B cell (primary cell): ENCODE data around the gene CCDC78. TPM values are rescaled to one million over a fixed set of nuclear protein-coding genes. Genes with fewer than 3 reads are reported as not detected.

Source experiments
- ATAC-seq: fragments of 200-7000 bp; cut with Tn5 transposase; one replicate; pipeline ENCODE4 v1.10.0; 2021; ENCODE audit warnings: low read depth, mild to moderate bottlenecking, moderate number of reproducible peaks, moderate library complexity
- CTCF ChIA-PET: fragments of 350-600 bp; sonication (Branson Sonifier 250); formaldehyde crosslinking; loops from one replicate; lab custom pipeline; 2021; ENCODE audit warnings: antibody characterized with exemption, inconsistent platforms; lab: Charles Lee
- POLR2A ChIA-PET: fragments of 350-600 bp; sonication (Branson Sonifier 250); formaldehyde crosslinking; loops from one replicate; lab custom pipeline; 2021; ENCODE audit warnings: antibody characterized with exemption; lab: Charles Lee
- DNase-seq: peaks from one replicate; pipeline ENCODE4 v3.0.0; 2013
- H2AFZ ChIP-seq: 2 replicates; pipeline ENCODE4 v1.6.1; 2012; ENCODE audit warnings: mild to moderate bottlenecking, low read depth, low read length; ENCODE audit not compliant: insufficient read depth, poor library complexity, severe bottlenecking
- H3K27ac ChIP-seq, 2 donors: 1 replicate in 1 of 2; 2 replicates in 1 of 2; pipeline ENCODE4 v1.5.1; 2012 to 2013; ENCODE audit warnings: low read length in 2 of 2, mild to moderate bottlenecking in 2 of 2, moderate library complexity in 1 of 2
- H3K27me3 ChIP-seq, 4 experiments: fragments of 200-600 bp in 1 of 4; sonication (generic) in 1 of 4; replicated peaks in 1 of 4; 1 replicate in 2 of 4; 2 replicates in 2 of 4; pipeline versions ENCODE4 v1.6.1 to v1.7.0; 2013 to 2016; ENCODE audit warnings: low read length in 3 of 4, mild to moderate bottlenecking in 2 of 4, mixed read lengths in 1 of 4, moderate library complexity in 1 of 4; ENCODE audit not compliant: insufficient read depth in 4 of 4, control insufficient read depth in 3 of 4; ENCODE audit errors: control extremely low read depth in 1 of 4
- H3K36me3 ChIP-seq, 2 experiments: replicated peaks in 1 of 2; 1 replicate in 1 of 2; 2 replicates in 1 of 2; pipeline versions ENCODE4 v1.6.1 to v1.7.1; 2013; ENCODE audit warnings: low read length in 1 of 2; ENCODE audit not compliant: insufficient read depth in 2 of 2, control insufficient read depth in 1 of 2; ENCODE audit errors: control extremely low read depth in 1 of 2, extremely low read depth in 1 of 2
- H3K4me1 ChIP-seq, 2 donors: fragments of 200-600 bp in 1 of 2; sonication (generic) in 1 of 2; 1 replicate in 1 of 2; 2 replicates in 1 of 2; pipeline versions ENCODE4 v1.5.1 to v1.6.1; 2013 to 2017; ENCODE audit warnings: low read length in 2 of 2; ENCODE audit not compliant: control insufficient read depth in 2 of 2, insufficient read depth in 2 of 2
- H3K4me2 ChIP-seq: replicated peaks from 2 replicates; pipeline ENCODE3; 2012; ENCODE audit warnings: mild to moderate bottlenecking, low read depth, low read length; ENCODE audit not compliant: poor library complexity, severe bottlenecking
- H3K4me3 ChIP-seq, 5 experiments: fragments of 200-600 bp in 1 of 5; sonication (generic) in 1 of 5; 1 replicate in 3 of 5; 2 replicates in 2 of 5; pipeline versions ENCODE4 v1.5.1 to v1.7.0; 2011 to 2016; ENCODE audit warnings: low read length in 4 of 5, mild to moderate bottlenecking in 4 of 5, low read depth in 2 of 5, control low read depth in 1 of 5, moderate library complexity in 1 of 5; ENCODE audit not compliant: insufficient read depth in 1 of 5; ENCODE audit errors: control extremely low read depth in 1 of 5, extremely low read depth in 1 of 5
- H3K79me2 ChIP-seq: fragments of 200-600 bp; sonication (generic); one replicate; pipeline ENCODE4 v1.6.0; 2016; ENCODE audit warnings: low read length; ENCODE audit not compliant: control insufficient read depth, insufficient read depth
- H3K9ac ChIP-seq: fragments of 200-600 bp; sonication (generic); 2 replicates; pipeline ENCODE4 v1.6.1; 2017; ENCODE audit warnings: mild to moderate bottlenecking, low read length, moderate library complexity
- H3K9me3 ChIP-seq, 3 donors: one replicate each; pipeline versions ENCODE4 v1.6.1 to v1.7.1; 2013; ENCODE audit warnings: low read length in 2 of 3; ENCODE audit not compliant: control insufficient read depth in 2 of 3, insufficient read depth in 1 of 3; ENCODE audit errors: control extremely low read depth in 1 of 3
- H4K20me1 ChIP-seq: 2 replicates; pipeline ENCODE4 v1.6.0; 2012; ENCODE audit warnings: mild to moderate bottlenecking, low read length; ENCODE audit not compliant: insufficient read depth, control insufficient read depth, poor library complexity, severe bottlenecking
- H3K27ac Mint-ChIP-seq: one replicate; pipeline ENCODE4 v1.8.0; 2021; ENCODE audit warnings: mixed read lengths
- H3K27me3 Mint-ChIP-seq: one replicate; pipeline ENCODE4 v1.8.0; 2021; ENCODE audit warnings: mixed read lengths
- H3K4me1 Mint-ChIP-seq: one replicate; pipeline ENCODE4 v1.8.0; 2021; ENCODE audit warnings: mixed read lengths
- H3K4me3 Mint-ChIP-seq: one replicate; pipeline ENCODE4 v1.8.0; 2021; ENCODE audit warnings: mixed read lengths
- H3K9me3 Mint-ChIP-seq: one replicate; pipeline ENCODE4 v1.8.0; 2022; ENCODE audit warnings: mixed read lengths; ENCODE audit not compliant: insufficient read depth
- CTCF ChIP-seq: fragments of 200-600 bp; IDR thresholded peaks from one replicate; pipeline ENCODE4 v1.8.0; 2022; ENCODE audit warnings: antibody characterized with exemption, mild to moderate bottlenecking
- EZH2 ChIP-seq: IDR thresholded peaks from 2 replicates; pipeline ENCODE4 v1.6.1; 2012; ENCODE audit warnings: borderline replicate concordance, low read depth, mild to moderate bottlenecking, moderate library complexity, low read length; ENCODE audit not compliant: insufficient read depth, poor library complexity, severe bottlenecking
- WGBS: methylation state at CpG from one replicate; pipeline ENCODE4 v1.1.5; 2013; ENCODE audit warnings: missing lambda C conversion rate; ENCODE audit not compliant: insufficient coverage; 5-methylcytosine and 5-hydroxymethylcytosine counted together
- intact Hi-C: fragments of 100-400 bp; cut with micrococcal nuclease; formaldehyde crosslinking; loops from one replicate; pipeline ENCODE4 v1.10.0; 2022
- polyA plus RNA-seq: library from polyadenylated mRNA; depleted of rRNA; stranded (reverse); fragments of >200 nt; gene quantifications from 2 replicates; pipeline ENCODE4 v1.2.3, GENCODE V29; 2012
- total RNA-seq, 2 donors: library from RNA; stranded (reverse); fragments of 120-200 nt in 1 of 2; gene quantifications; 1 replicate in 1 of 2; 2 replicates in 1 of 2; pipeline versions ENCODE4 v1.2.3 to v1.2.4, GENCODE V29; 2013 to 2022

CCDC78 gene
- total and polyA plus RNA-seq, 2 donors (not counting 1 experiment from before 2014, with no cell fraction given) = 11.8 to 34.2 TPM

GRCh38 chr16:676565-676902 is 49.7 kb downstream of the CCDC78 start:
- ChIA-PET CTCF (no interaction called here), POLR2A (no interaction called here)
- peaks cover 13% of the 10 kb centered on the region for H4K20me1 ChIP-seq
- no peak overlapping the region for H3K27ac ChIP-seq
- peaks cover 9% of the 10 kb centered on the region for H3K79me2 ChIP-seq
- intact Hi-C loops = loop anchor here (5.0 kb wide), 1 partner anchor 1001 kb away; the partner anchor contains the start of gene JPT2
- peaks cover 31% of the 10 kb centered on the region for H3K4me1 Mint-ChIP-seq
- no peak overlapping the region for H3K27ac Mint-ChIP-seq
- no peaks in the 10 kb centered on the region for H3K9me3 Mint-ChIP-seq
- peaks cover 0 to 25% (median 11%) of the 10 kb centered on the region in 4 experiments for H3K27me3 ChIP-seq
- H3K4me3 ChIP-seq = no peak overlapping the region
- peaks cover 6% of the 10 kb centered on the region for H3K27me3 Mint-ChIP-seq
- WGBS = 94% methylated on average over 21 of the region's 21 CpGs
- DNase-seq (no peak), ATAC-seq (no peak)
- no peak overlapping the region for H3K9ac ChIP-seq
- TF ChIP-seq CTCF (no peak), EZH2 (no peak)
- no peak overlapping the region for H3K4me2 ChIP-seq
- no peak overlapping the region for H3K4me3 Mint-ChIP-seq
- H3K9me3 ChIP-seq = peaks cover 0 to 7% (median 0%) of the 10 kb centered on the region in 3 donors
- no peak overlapping the region for H2AFZ ChIP-seq
- H3K4me1 ChIP-seq = peaks cover 18 to 41% of the 10 kb centered on the region in 2 donors
- H3K36me3 ChIP-seq = peaks cover 0 to 15% of the 10 kb centered on the region in 2 experiments

- ATAC-seq (no peak), DNase-seq (no peak)
- Mint-ChIP-seq H3K27me3 (peaks cover 6% of the 10 kb centered on the region), H3K9me3 (no peaks in the 10 kb centered on the region), H3K4me3 (no peak overlapping the region), H3K4me1 (peaks cover 26% of the 10 kb centered on the region), H3K27ac (no peak overlapping the region)
- Histone ChIP-seq H3K9ac (no peak overlapping the region), H3K36me3 (peaks cover 0 to 18% of the 10 kb centered on the region in 2 experiments), H4K20me1 (peaks cover 13% of the 10 kb centered on the region), H2AFZ (no peak overlapping the region), H3K4me1 (peaks cover 13 to 36% of the 10 kb centered on the region in 2 donors), H3K27me3 (peaks cover 0 to 25% (median 11%) of the 10 kb centered on the region in 4 experiments), H3K9me3 (peaks cover 0 to 7% (median 0%) of the 10 kb centered on the region in 3 donors), H3K4me2 (peak overlapping the region; percentile 63), H3K4me3 (no peak overlapping the region), H3K27ac (no peak overlapping the region), H3K79me2 (peaks cover 4% of the 10 kb centered on the region)
- intact Hi-C loops = loop anchor here (5.0 kb wide), 1 partner anchor 1001 kb away; the partner anchor contains the start of gene JPT2
- TF ChIP-seq CTCF = no peak
- 87% methylated on average over 15 of the region's 25 CpGs for WGBS
- CTCF ChIA-PET = interaction anchor here (0.6 kb wide), 1 partner anchor 1148 kb away, joined by 3 read pairs; no protein-coding TSS in a partner anchor
- POLR2A ChIA-PET = interaction anchor here (0.6 kb wide), 1 partner anchor 82 kb away, joined by 4 read pairs; no protein-coding TSS in a partner anchor
Observed at GRCh38 chr16:675884-676564, 50.2 kb downstream of the CCDC78 start.
